GM19468 (cell line): Measurements from ENCODE around the gene PCLO.

Experiments used
- ATAC-seq: cut with Tn5 transposase; IDR thresholded peaks from one replicate; pipeline ENCODE4 v1.9.1; 2021; ENCODE audit warnings: mild to moderate bottlenecking, moderate library complexity, moderate number of reproducible peaks; ENCODE audit not compliant: unreplicated experiment; ENCODE audit errors: extremely low read depth

PCLO gene

GRCh38 chr7:82865856-82866255, 296.8 kb downstream of the PCLO start:
- ATAC-seq, result no peak

GRCh38 chr7:82859106-82859850, 303.4 kb downstream of the PCLO start:
- ATAC-seq, result no peak

GRCh38 chr7:82851121-82851520, 311.6 kb downstream of the PCLO start:
- ATAC-seq, result no peak

GRCh38 chr7:82841828-82842227, 320.9 kb downstream of the PCLO start:
- ATAC-seq, result no peak

GRCh38 chr7:82840061-82840460, 322.6 kb downstream of the PCLO start:
- ATAC-seq, result no peak

- ATAC-seq, result no peak
These were observed 323.1 kb downstream of the PCLO start for GRCh38 chr7:82839555-82839954.

- no peak for ATAC-seq
These were observed 323.6 kb downstream of the PCLO start for GRCh38 chr7:82839063-82839462.

- no peak for ATAC-seq
These were observed 324.4 kb downstream of the PCLO start for GRCh38 chr7:82838314-82838713.

GRCh38 chr7:82823073-82823472, 339.6 kb downstream of the PCLO start:
- ATAC-seq, result no peak

- no peak for ATAC-seq
These were observed 341.6 kb downstream of the PCLO start for GRCh38 chr7:82821037-82821436.

GRCh38 chr7:82818171-82818570, 344.5 kb downstream of the PCLO start:
- no peak for ATAC-seq

GRCh38 chr7:82816272-82816671, 346.4 kb downstream of the PCLO start:
- no peak for ATAC-seq

- peak; percentile 89 for ATAC-seq
These were observed 352.0 kb downstream of the PCLO start for GRCh38 chr7:82810558-82811259.

- no peak for ATAC-seq
These were observed 354.1 kb downstream of the PCLO start for GRCh38 chr7:82808633-82809032.

- ATAC-seq, result no peak
These were observed 357.1 kb downstream of the PCLO start for GRCh38 chr7:82805527-82805960.

GRCh38 chr7:82803411-82803810, 359.3 kb downstream of the PCLO start:
- ATAC-seq, result no peak

GRCh38 chr7:82789883-82790609, 372.6 kb downstream of the PCLO start:
- ATAC-seq, result no peak

- no peak for ATAC-seq
These were observed 384.7 kb downstream of the PCLO start for GRCh38 chr7:82778021-82778420.

- no peak for ATAC-seq
These were observed 399.8 kb downstream of the PCLO start for GRCh38 chr7:82762880-82763279.

GRCh38 chr7:82760831-82761230, 401.9 kb downstream of the PCLO start:
- no peak for ATAC-seq

- ATAC-seq, result no peak
These were observed 402.6 kb downstream of the PCLO start for GRCh38 chr7:82760074-82760473.
